NB4 (cell line): ENCODE results near the gene MZF1.

Experiments
- DNase-seq: peaks from one replicate; pipeline ENCODE4 v3.0.0; 2010; ENCODE audit warnings: low read depth
- H3K4me3 ChIP-seq: one replicate; pipeline ENCODE4 v1.5.1; 2011; ENCODE audit warnings: mild to moderate bottlenecking, low read depth, low read length, moderate library complexity
- CTCF ChIP-seq: IDR thresholded peaks from one replicate; pipeline ENCODE4 v1.5.1; 2012; ENCODE audit warnings: low read depth, low read length
- MAX ChIP-seq: IDR thresholded peaks from 2 replicates; pipeline ENCODE4 v1.6.1; 2011; ENCODE audit warnings: low read depth, low read length
- MYC ChIP-seq: IDR thresholded peaks from 2 replicates; pipeline ENCODE4 v1.6.1; 2011; ENCODE audit warnings: low read depth, low read length
- POLR2A ChIP-seq: IDR thresholded peaks from 2 replicates; pipeline ENCODE4 v1.6.1; 2011; ENCODE audit warnings: mild to moderate bottlenecking; ENCODE audit not compliant: insufficient read length; ENCODE audit errors: extremely low read depth

Gene MZF1

GRCh38 chr19:58522709-58523108 is 50.4 kb downstream of the MZF1 start:
- DNase-seq, result no peak

GRCh38 chr19:58521651-58522050 is 51.5 kb downstream of the MZF1 start:
- no peak for DNase-seq
- H3K4me3 ChIP-seq, result peak overlapping the region; percentile 13
- TF ChIP-seq CTCF, result no peak
- TF ChIP-seq POLR2A, result no peak
- TF ChIP-seq MAX, result no peak
- no peak for TF ChIP-seq MYC

More at GRCh38 chr19:58522709-58523108, 50.4 kb downstream of the MZF1 start:
- no peak overlapping the region for H3K4me3 ChIP-seq
- TF ChIP-seq POLR2A (no peak), MAX (no peak), MYC (no peak), CTCF (no peak)

- H3K4me3 ChIP-seq, result peak overlapping the region; percentile 83
- no peak for DNase-seq
- TF ChIP-seq POLR2A, result no peak
- TF ChIP-seq MYC, result no peak
- TF ChIP-seq MAX, result no peak
- no peak for TF ChIP-seq CTCF
Observed at GRCh38 chr19:58520257-58520599, 52.9 kb downstream of the MZF1 start.

GRCh38 chr19:58519355-58520256 is 53.5 kb downstream of the MZF1 start, which contains the start of gene ZBTB45:
Gene ZBTB45, minus strand, starts transcription at chr19:58519810. Its CDS starts 2,137 bp downstream, at chr19:58517673.
- peak within 1 kb of the TSS; percentile 83 for H3K4me3 ChIP-seq
- DNase-seq, result peak; percentile 98
- TF ChIP-seq MAX (peak; percentile 65; the same call in 1 of the 2 replicates), CTCF (peak; percentile 59), MYC (peak; percentile 78), POLR2A (peak; percentile 69)

- peak overlapping the region; percentile 83 for H3K4me3 ChIP-seq
- TF ChIP-seq POLR2A (no peak), CTCF (peak; percentile 67)
- peak; percentile 85 for DNase-seq
Observed at GRCh38 chr19:58519087-58519354, 54.1 kb downstream of the MZF1 start.
